SIG-M5 treated with dmso at 0.1 percent for 504 hours (cell line): Measurements from ENCODE around the gene CHST8.
"Not testable (repeated sequence)": the region's sequence is repeated elsewhere in the genome, so short reads cannot be mapped to it uniquely, and the experiment has no call there.

Experiments
- DNase-seq: peaks from one replicate; lab custom pipeline; 2025; ENCODE audit not compliant: unreplicated experiment; lab: John Stamatoyannopoulos, UW

CHST8 gene

DNA sequence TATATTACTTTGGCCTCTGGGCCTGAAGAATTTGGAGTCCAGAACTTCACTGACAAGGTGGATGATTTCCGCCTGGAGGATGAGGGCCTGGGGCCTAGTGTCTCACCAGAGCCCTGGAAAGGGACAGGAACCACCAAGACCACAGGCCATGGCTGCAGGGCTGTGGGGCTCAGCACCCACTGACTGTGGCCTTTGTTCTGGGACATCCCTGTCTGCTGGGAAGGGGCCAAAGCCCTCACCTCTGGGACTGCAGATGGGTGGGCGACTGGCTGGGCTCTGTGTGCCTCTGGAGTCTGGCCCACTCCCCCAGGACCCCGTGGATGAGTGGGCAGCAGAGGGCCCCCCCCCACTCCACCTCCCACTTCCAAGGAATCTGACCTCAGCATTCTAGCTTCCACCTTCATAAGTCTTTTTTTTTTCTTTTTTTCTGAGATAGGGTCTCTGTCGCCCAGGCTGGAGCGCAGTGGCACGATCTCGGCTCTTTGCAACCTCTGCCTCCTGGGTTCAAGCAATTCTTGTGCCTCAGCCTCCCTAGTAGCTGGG is 20.3 kb downstream of the CHST8 start:
- DNase-seq = no peak

DNA sequence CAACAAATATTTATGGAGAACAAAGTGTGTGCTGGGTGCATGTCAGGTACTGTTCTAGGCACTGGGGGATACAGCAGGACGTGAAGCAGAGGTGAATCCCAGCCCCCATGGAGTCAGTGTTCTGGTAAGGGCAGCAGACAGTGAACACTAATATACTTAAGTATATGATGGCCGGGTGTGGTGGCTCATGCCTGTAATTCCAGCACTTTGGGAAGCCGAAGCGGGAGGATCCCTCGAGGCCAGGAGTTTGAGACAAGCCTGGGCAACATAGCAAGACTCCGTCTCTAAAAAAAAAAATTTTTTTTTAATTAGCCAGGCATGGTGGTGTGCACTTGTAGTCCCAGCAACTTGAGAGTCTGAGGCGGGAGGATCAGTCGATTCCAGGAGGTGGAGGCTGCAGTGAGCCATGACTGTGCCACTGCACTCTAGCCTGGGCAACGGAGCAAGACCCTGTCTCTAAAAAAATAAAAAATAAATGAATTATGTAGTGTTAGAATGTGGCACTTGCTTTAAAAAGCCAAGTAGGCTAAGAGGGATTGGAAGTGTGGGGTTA is 22.6 kb downstream of the CHST8 start:
- DNase-seq = no peak

DNA sequence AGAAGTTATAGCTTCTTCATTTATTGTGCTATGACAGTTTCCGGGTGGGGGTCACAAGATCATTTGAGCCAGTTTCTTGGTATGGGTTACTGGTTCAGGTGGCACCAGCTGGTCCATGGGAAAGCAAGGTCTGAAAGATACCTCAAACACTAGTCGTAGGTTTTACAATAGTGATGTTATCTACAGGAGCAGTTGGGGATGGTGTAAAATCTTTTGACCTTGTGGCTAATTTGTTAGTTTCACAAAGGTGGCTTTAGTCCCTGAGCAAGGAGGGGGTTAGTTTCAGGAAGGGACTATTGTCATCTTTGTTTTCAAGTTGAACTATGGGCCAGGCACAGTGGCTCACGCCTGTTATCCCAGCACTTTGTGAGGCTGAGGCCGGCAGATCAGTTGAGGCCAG is 24.6 kb downstream of the CHST8 start:
- DNase-seq = no peak

- no peak for DNase-seq
These were observed 25.4 kb downstream of the CHST8 start for GRCh38 chr19:33647146-33647545.

- no peak for DNase-seq
These were observed 28.0 kb downstream of the CHST8 start for GRCh38 chr19:33649627-33650305.

DNA sequence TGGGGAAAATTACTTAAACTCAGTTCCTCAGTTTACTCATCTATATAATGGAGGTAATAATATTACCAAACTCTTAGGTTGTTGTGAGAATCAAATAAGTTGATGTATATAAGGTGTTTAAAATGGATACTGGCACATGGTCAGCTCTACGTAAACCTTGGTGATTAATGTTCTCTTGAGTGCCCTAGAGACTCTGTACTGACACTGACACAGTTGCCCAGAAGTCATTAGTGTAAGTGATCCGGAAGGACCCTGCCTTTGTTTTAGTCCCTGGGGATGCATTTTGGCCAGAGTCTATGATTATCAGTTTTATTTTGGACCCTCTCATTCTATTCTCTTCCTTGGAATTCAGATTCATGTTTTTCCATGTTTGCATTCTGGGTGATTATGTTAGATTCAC is 31.9 kb downstream of the CHST8 start:
- no peak for DNase-seq

DNA sequence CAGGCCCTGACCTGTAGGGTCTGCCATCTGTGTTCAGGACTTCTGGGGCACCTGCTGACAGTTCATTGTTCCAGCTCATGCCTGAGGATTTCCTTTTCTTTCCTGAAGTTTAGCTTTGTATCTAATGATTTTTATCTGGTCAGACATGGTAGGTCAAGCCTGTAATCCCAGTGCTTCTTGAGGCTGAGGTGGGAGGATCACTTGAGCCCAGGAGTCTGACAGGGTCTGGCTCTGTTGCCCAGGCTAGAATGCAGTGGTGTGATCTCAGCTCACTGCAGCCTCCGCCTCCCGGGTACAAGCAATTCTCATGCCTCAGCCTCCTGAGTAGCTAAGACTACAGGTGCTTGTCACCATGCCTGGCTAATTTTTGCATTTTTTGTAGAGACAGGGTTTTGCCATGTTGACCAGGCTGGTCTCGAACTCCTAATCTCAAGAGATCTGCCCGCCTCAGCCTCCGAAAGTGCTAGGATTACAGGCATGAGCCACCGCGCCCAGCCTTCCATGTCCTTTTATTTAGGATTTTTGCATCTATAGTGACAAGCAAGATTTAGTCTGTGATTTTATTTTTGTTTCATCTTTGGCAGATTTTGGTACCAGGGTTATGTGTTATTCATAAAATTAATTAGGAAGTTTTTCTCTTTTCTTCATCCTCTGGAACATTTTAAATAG is 33.2 kb downstream of the CHST8 start:
- no peak for DNase-seq

- no peak for DNase-seq
These were observed 38.1 kb downstream of the CHST8 start for GRCh38 chr19:33659835-33660234.

DNA sequence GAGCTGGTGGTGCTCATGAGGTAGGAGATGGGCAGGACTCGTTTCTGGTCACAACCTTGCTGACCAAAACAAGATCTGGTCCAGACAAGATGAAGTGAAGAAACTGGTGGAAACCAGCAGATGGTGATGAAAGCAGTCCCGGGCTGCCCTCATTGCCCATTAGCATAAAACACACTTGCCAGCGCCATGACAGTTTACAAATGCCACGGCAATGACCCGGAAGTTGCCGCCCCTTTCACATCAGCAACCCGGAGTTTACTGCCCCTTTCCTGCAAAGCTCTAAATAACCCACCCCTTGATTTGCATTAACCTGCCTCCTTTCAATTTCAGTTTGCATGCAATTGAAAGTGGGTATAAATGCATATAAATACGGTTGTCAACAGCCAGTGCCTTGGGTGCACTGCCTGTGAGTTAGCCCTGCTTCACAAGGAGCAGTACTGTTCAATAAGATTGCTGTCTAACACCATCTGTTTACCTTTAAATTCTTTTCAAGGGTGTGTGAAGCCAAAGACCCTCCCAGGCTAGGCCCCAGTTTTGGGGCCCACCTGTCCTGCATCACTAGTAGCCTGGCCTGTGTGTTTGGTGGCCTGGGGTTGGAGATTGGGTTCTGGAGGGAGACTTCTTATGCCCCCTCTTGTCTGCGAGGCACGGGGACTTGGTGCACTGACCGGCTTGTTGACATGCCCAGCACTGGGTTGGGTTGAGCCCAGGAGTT is 38.8 kb downstream of the CHST8 start:
- DNase-seq = no peak

DNA sequence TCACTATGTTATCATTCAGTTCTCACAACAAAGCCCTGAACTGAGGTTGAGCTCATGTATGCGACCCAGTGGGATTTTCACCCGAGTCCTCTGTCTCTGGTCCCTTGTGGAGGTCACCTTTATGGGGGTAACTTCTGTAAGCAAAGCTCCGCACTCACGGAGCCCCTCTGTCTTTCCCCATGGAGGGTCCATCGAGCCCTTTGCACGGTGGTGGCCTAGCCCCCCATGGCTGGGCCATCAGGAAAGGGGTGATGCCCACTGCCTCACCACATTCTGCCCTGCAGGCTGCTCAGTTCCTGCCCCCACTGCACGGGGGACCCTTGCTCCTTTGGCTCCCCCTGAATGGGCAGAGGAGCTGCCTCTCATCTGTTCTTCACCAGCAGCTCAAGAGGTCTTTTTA is 39.6 kb downstream of the CHST8 start:
- no peak for DNase-seq

- no peak for DNase-seq
These were observed 40.8 kb downstream of the CHST8 start for GRCh38 chr19:33662391-33663092.

DNA sequence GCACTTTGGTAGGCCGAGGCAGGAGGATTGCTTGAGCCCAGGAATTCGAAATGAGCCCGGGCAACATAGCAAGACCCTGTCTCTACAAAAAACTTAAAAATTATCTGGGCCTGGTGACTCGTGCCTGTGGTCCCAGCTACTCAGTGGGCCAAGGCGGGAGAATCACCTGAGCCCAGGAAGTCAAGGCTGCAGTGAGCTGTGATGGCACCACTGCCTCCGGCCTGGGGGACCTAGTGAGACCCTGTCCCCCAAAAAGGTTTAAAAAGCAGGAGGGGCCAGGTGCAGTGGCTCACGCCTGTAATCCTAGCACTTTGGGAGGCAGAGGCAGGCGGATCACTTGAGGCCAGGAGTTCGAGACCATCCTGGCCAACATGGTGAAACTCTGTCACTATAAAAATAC is 41.6 kb downstream of the CHST8 start:
- not testable (repeated sequence) for DNase-seq

DNA sequence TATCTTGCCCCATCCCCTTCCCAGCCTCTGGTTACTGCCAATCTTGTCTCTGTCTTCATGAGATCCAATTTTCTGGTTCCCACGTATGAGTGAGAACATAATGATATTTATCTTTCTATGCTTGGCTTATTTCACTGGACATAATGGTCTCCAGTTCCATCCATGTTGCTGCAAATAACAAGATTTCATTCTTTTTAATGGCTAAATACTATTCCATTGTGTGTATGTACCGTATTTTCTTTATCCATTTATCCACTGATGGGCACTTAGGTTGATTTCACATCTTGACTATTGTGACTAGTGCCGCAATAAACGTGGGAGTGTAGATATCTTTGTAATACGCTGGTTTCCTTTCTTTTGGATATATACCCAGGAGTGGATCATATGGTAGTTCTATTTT is 43.0 kb downstream of the CHST8 start:
- DNase-seq = no peak

GRCh38 chr19:33665776-33666595 is 44.2 kb downstream of the CHST8 start:
- no peak for DNase-seq

DNA sequence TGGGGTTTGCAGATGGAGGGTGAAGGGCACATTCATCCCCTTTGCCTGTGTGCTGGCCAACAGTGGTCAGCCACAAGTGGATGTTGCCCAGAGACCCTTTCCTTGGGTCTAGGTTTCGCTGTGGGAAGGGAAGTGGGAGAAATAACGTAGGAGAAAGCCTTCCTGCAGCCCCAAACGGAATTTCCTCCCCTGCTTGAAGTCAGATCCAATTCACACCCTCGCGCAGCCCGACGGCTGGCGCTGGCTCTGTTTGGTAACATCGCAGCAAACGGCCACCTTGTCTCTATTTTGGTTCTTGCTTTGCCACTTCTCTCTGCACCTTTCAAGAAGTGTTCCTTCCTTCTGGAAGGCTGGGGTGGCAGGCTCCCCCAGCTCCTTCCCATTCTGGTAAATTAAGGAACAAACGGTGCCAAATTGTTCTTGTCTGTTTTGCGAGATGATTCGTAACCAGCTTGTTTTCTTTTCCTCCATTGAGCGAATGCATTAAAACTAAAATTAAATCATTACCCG is 45.4 kb downstream of the CHST8 start:
- DNase-seq = no peak

DNA sequence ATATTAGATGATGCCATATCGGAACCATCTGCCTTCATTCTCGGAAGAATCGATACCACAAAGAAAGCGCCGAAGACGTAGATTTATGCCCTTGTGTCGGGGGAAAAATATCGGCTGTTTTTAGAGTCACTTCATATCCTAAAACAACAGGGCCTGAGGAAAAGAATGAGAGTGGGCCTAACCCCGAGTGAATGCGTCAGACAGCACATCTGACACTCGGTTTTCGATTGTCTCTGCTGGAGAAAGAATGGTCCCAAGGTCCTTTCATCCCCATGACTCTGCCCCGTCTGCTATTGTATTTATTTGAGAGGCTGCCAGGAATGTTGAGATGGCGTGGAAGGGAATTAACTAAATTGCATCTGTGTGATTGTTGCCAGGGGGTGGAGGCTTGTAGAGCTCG is 46.1 kb downstream of the CHST8 start:
- DNase-seq = no peak

- no peak for DNase-seq
These were observed 47.2 kb downstream of the CHST8 start for GRCh38 chr19:33668968-33669367.

DNA sequence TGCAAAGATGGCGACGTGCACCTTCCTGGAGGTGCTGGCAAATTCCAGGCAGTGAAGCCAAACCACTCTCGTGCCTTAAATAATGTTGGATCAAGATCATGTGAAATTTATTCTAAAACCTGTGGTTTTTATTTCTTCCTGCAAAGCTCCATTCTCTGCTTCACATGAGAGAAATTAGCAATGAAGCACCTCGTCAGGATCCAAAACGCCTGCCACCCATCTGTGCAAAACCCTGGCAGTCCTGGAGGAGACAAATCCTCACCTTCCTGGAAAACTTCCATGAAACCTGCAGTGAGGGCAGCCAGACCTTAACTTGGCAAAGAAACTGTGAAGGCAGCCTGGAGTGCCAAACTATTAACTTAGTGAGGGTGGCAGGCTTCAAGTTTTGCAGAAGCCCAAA is 47.6 kb downstream of the CHST8 start:
- no peak for DNase-seq

GRCh38 chr19:33670398-33670797 is 48.6 kb downstream of the CHST8 start:
- no peak for DNase-seq

DNA sequence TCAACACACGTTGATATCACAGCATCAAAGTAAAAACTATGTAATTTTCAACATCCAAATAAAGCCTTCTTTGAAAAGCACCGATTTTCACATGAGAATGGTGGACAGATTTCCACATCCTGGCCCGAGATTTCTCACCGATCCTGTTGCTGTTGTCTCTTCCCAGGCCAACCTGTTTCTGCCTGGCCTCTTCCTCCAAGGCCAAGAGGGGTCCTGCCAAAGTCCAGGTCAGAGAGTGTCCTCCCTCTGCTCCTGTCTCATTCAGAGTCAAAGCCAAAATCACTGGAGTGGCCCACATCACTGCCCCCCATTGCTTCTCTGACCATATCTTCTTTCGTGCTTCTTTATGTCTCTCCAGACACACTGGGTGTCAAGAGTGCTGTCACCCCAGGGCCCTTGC is 49.5 kb downstream of the CHST8 start:
- no peak for DNase-seq
